IMR-90 (cell line): ENCODE data around the gene RALA. TPM values are rescaled to one million over a fixed set of nuclear protein-coding genes. Genes with fewer than 3 reads are reported as not detected.

ENCODE experiments used
- ATAC-seq: fragments of 200-7000 bp; cut with Tn5 transposase; 2 replicates; pipeline ENCODE4 v1.9.1; 2020; ENCODE audit warnings: low read depth, mild to moderate bottlenecking, moderate library complexity
- BruUV-seq: library from RNA; stranded (reverse); fragments of 400-500 nt; replicated peaks from 2 replicates; lab custom pipeline; 2021; lab: Mats Ljungman, UMichigan
- CTCF ChIA-PET: fragments of 300-600 bp; formaldehyde crosslinking; extraction: SDS; loops from one replicate; lab custom pipeline; 2021; ENCODE audit warnings: antibody characterized with exemption; lab: Yijun Ruan, JAX
- POLR2A ChIA-PET: fragments of 300-600 bp; sonication (Branson Sonifier 250); formaldehyde crosslinking; loops from one replicate; lab custom pipeline; 2022; ENCODE audit warnings: antibody characterized with exemption; ENCODE audit not compliant: unreplicated experiment; lab: Charles Lee
- DNase-seq: peaks from one replicate; pipeline ENCODE4 v3.0.0; 2013
- H2AFZ ChIP-seq: replicated peaks from 2 replicates; pipeline ENCODE3; 2013; ENCODE audit warnings: low read length, mild to moderate bottlenecking; ENCODE audit not compliant: poor library complexity
- H2AK5ac ChIP-seq: 2 replicates; pipeline ENCODE4 v1.6.1; 2013; ENCODE audit warnings: low read depth, low read length, inconsistent platforms
- H2AK9ac ChIP-seq: replicated peaks from 2 replicates; pipeline ENCODE3; 2013; ENCODE audit warnings: mild to moderate bottlenecking, low read depth, low read length, moderate library complexity; ENCODE audit not compliant: poor library complexity
- H2BK120ac ChIP-seq: 2 replicates; pipeline ENCODE4 v1.6.1; 2013; ENCODE audit warnings: low read depth, low read length, inconsistent platforms
- H2BK15ac ChIP-seq: 3 replicates; pipeline ENCODE4 v1.6.1; 2013; ENCODE audit warnings: low read depth, low read length, inconsistent platforms
- H2BK20ac ChIP-seq: 2 replicates; pipeline ENCODE4 v1.6.1; 2013; ENCODE audit warnings: low read depth, mild to moderate bottlenecking, inconsistent platforms, low read length, moderate library complexity
- H2BK5ac ChIP-seq: 2 replicates; pipeline ENCODE4 v1.6.1; 2013; ENCODE audit warnings: mild to moderate bottlenecking, low read depth, low read length, inconsistent platforms; ENCODE audit not compliant: poor library complexity, severe bottlenecking
- H3K14ac ChIP-seq: replicated peaks from 2 replicates; pipeline ENCODE4 v1.6.1; 2013; ENCODE audit warnings: low read depth, low read length, inconsistent platforms
- H3K18ac ChIP-seq: 2 replicates; pipeline ENCODE4 v1.6.1; 2013; ENCODE audit warnings: low read depth, low read length, control low read depth
- H3K23ac ChIP-seq: 2 replicates; pipeline ENCODE4 v1.6.1; 2013; ENCODE audit warnings: low read depth, low read length, inconsistent platforms
- H3K27ac ChIP-seq: 2 replicates; pipeline ENCODE4 v1.5.1; 2013; ENCODE audit warnings: mild to moderate bottlenecking, control low read depth, low read length; ENCODE audit not compliant: insufficient read depth
- H3K27me3 ChIP-seq: 2 replicates; pipeline ENCODE4 v1.6.1; 2013; ENCODE audit warnings: low read length; ENCODE audit not compliant: control insufficient read depth, insufficient read depth
- H3K36me3 ChIP-seq: 2 replicates; pipeline ENCODE4 v1.6.1; 2013; ENCODE audit warnings: low read length, mixed read lengths; ENCODE audit not compliant: control insufficient read depth, insufficient read depth
- H3K4ac ChIP-seq: 2 replicates; pipeline ENCODE4 v1.6.1; 2013; ENCODE audit warnings: low read depth, low read length, inconsistent platforms
- H3K4me1 ChIP-seq: 2 replicates; pipeline ENCODE4 v1.6.1; 2013; ENCODE audit warnings: low read length, mixed read lengths; ENCODE audit not compliant: control insufficient read depth, insufficient read depth
- H3K4me2 ChIP-seq: 2 replicates; pipeline ENCODE4 v1.6.1; 2013; ENCODE audit warnings: low read depth, mild to moderate bottlenecking, control low read depth, low read length, moderate library complexity
- H3K4me3 ChIP-seq: 2 replicates; pipeline ENCODE4 v1.5.1; 2013; ENCODE audit warnings: low read depth, mild to moderate bottlenecking, control low read depth, low read length, moderate library complexity; ENCODE audit not compliant: insufficient read depth
- H3K56ac ChIP-seq: 2 replicates; pipeline ENCODE4 v1.6.1; 2013; ENCODE audit warnings: low read length, inconsistent platforms; ENCODE audit not compliant: insufficient read depth; ENCODE audit errors: extremely low read depth
- H3K79me1 ChIP-seq, 2 experiments: 2 replicates each; pipeline ENCODE4 v1.6.1; 2013; ENCODE audit warnings: low read length in 2 of 2, inconsistent platforms in 1 of 2, low read depth in 1 of 2
- H3K9ac ChIP-seq: 2 replicates; pipeline ENCODE4 v1.6.1; 2013; ENCODE audit warnings: low read depth, low read length, control low read depth
- H3K9me1 ChIP-seq: 2 replicates; pipeline ENCODE4 v1.6.1; 2013; ENCODE audit warnings: low read length, inconsistent platforms; ENCODE audit not compliant: insufficient read depth
- H3K9me3 ChIP-seq: 2 replicates; pipeline ENCODE4 v1.6.1; 2013; ENCODE audit warnings: low read length; ENCODE audit not compliant: control insufficient read depth, insufficient read depth
- H4K20me1 ChIP-seq: 2 replicates; pipeline ENCODE4 v1.6.1; 2013; ENCODE audit warnings: low read length, inconsistent platforms; ENCODE audit not compliant: insufficient read depth
- H4K5ac ChIP-seq: 2 replicates; pipeline ENCODE4 v1.6.1; 2013; ENCODE audit warnings: mild to moderate bottlenecking, low read depth, low read length, control low read depth
- H4K8ac ChIP-seq, 2 experiments: 2 replicates each; pipeline ENCODE4 v1.6.1; 2013; ENCODE audit warnings: low read depth in 2 of 2, low read length in 2 of 2, control low read depth in 1 of 2, inconsistent platforms in 1 of 2
- H4K91ac ChIP-seq: 2 replicates; pipeline ENCODE4 v1.6.1; 2013; ENCODE audit warnings: low read depth, low read length, inconsistent platforms; ENCODE audit not compliant: insufficient read depth
- BHLHE40 ChIP-seq: fragments of 150-350 bp; IDR thresholded peaks from 2 replicates; pipeline ENCODE4 v1.6.1; 2016; ENCODE audit warnings: mild to moderate bottlenecking, low read depth, low read length
- CEBPB ChIP-seq: IDR thresholded peaks from 2 replicates; pipeline ENCODE4 v1.6.1; 2012; ENCODE audit warnings: low read depth, low read length, improper control_type of control experiment
- CHD1 ChIP-seq: IDR thresholded peaks from 2 replicates; pipeline ENCODE4 v1.6.1; 2012; ENCODE audit warnings: low read depth, low read length, improper control_type of control experiment
- FOS ChIP-seq: fragments of 150-350 bp; IDR thresholded peaks from 2 replicates; pipeline ENCODE4 v1.6.1; 2016; ENCODE audit warnings: low read depth, low read length
- MAFK ChIP-seq: IDR thresholded peaks from 2 replicates; pipeline ENCODE4 v1.6.1; 2012; ENCODE audit warnings: low read depth, low read length, improper control_type of control experiment
- MAZ ChIP-seq: IDR thresholded peaks from 2 replicates; pipeline ENCODE4 v1.6.1; 2012; ENCODE audit warnings: low read depth, mild to moderate bottlenecking, low read length, improper control_type of control experiment, moderate library complexity, borderline replicate concordance
- MXI1 ChIP-seq: IDR thresholded peaks from 2 replicates; pipeline ENCODE4 v1.6.1; 2012; ENCODE audit warnings: low read depth, mild to moderate bottlenecking, low read length, moderate library complexity, borderline replicate concordance
- POLR2A ChIP-seq: IDR thresholded peaks from 2 replicates; pipeline ENCODE4 v1.6.1; 2012; ENCODE audit warnings: mild to moderate bottlenecking, low read depth, low read length
- RFX5 ChIP-seq: IDR thresholded peaks from 2 replicates; pipeline ENCODE4 v1.8.0; 2012; ENCODE audit warnings: low read depth, mild to moderate bottlenecking, low read length, moderate library complexity
- SMC3 ChIP-seq: fragments of 150-350 bp; IDR thresholded peaks from 2 replicates; pipeline ENCODE4 v1.6.1; 2016; ENCODE audit warnings: low read depth, mild to moderate bottlenecking, antibody characterized with exemption, low read length, moderate library complexity
- WGBS, 2 experiments: methylation state at CpG; one replicate each; pipeline versions ENCODE4 v1.1.5 to v1.1.7; 2013; ENCODE audit warnings: missing lambda C conversion rate in 2 of 2; ENCODE audit not compliant: insufficient read length in 1 of 2; ENCODE audit errors: extremely low coverage in 2 of 2; 5-methylcytosine and 5-hydroxymethylcytosine counted together
- dilution Hi-C: fragments of 300-500 bp; cut with HindIII; formaldehyde crosslinking; loops from one replicate; pipeline ENCODE4 v1.14.3; 2018; ENCODE audit warnings: low sequenced_read_pairs; ENCODE audit not compliant: unreplicated experiment
- in situ Hi-C: fragments of 300-500 bp; cut with MboI; formaldehyde crosslinking; loops from 3 replicates; pipeline ENCODE4 v1.14.3; 2019; ENCODE audit warnings: low sequenced_read_pairs, inconsistent platforms, mixed read lengths
- intact Hi-C: fragments of 100-400 bp; cut with micrococcal nuclease; formaldehyde crosslinking; loops from 2 replicates; pipeline ENCODE4 v1.10.0; 2022
- polyA plus RNA-seq, 3 experiments: library from polyadenylated mRNA; depleted of rRNA; stranded (reverse); fragments of >200 nt; gene quantifications; 2 replicates each; pipeline ENCODE4 v1.2.3, GENCODE V29; 2012; ENCODE audit warnings: low replicate concordance in 1 of 3
- total RNA-seq: library from RNA; depleted of rRNA; stranded (reverse); fragments of >200 nt; gene quantifications from 2 replicates; pipeline ENCODE4 v1.2.3, GENCODE V29; 2012
- TF ChIP-seq, protein P1 (sequence below): conservative IDR thresholded peaks from 2 replicates; pipeline ENCODE4 v1.5.1; 2012; ENCODE audit warnings: mild to moderate bottlenecking, low read depth, low read length, improper control_type of control experiment
- TF ChIP-seq, protein P2 (sequence below): fragments of 150-350 bp; IDR thresholded peaks from 2 replicates; pipeline ENCODE4 v1.6.1; 2017; ENCODE audit warnings: mild to moderate bottlenecking, antibody characterized with exemption, low read length, low read depth
- TF ChIP-seq, protein P3 (sequence below): fragments of 150-350 bp; IDR thresholded peaks from 2 replicates; pipeline ENCODE4 v1.6.1; 2016; ENCODE audit warnings: low read depth, mild to moderate bottlenecking, low read length, moderate library complexity, borderline replicate concordance

Gene RALA
- total and polyA plus RNA-seq, 2 of the 4 experiments (the other 2 are of a cell fraction) = 7.7 to 20.5 TPM

DNA sequence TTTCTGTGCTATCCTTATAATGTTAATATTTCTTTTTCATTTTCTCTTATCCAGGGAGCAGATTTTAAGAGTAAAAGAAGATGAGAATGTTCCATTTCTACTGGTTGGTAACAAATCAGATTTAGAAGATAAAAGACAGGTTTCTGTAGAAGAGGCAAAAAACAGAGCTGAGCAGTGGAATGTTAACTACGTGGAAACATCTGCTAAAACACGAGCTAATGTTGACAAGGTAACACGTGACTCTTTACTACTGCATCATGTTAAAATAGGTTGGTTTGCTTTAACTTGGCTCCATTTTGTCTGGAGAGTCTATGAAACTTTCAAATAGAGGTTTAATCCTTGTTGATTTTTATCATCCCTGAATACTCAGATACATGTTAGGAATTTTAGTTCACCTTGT, 73.3 kb downstream of the RALA start:
- Histone ChIP-seq H4K91ac (no peak overlapping the region), H3K27me3 (no peaks in the 10 kb centered on the region), H3K4ac (no peak overlapping the region), H2BK20ac (no peak overlapping the region), H3K27ac (no peak overlapping the region), H3K9me1 (peaks cover 4% of the 10 kb centered on the region; the same call in 1 of the 2 replicates), H3K36me3 (peaks cover 18% of the 10 kb centered on the region), H4K20me1 (peaks cover 4% of the 10 kb centered on the region; the same call in 1 of the 2 replicates), H2BK15ac (no peak overlapping the region), H3K23ac (no peak overlapping the region), H4K8ac (no peak overlapping the region), H3K4me3 (no peak overlapping the region), H2AFZ (no peak overlapping the region), H3K4me2 (no peak overlapping the region), H3K56ac (no peak overlapping the region), H3K9ac (no peak overlapping the region), H3K4me1 (peaks cover 6% of the 10 kb centered on the region), H3K79me1 (peaks cover 52 to 64% of the 10 kb centered on the region in 2 experiments), H3K9me3 (no peaks in the 10 kb centered on the region), H4K5ac (no peak overlapping the region), H3K14ac (no peak overlapping the region), H2BK120ac (no peak overlapping the region), H2BK5ac (no peak overlapping the region), H3K18ac (no peak overlapping the region), H2AK9ac (no peak overlapping the region), H2AK5ac (no peak overlapping the region)
- ChIA-PET POLR2A (no interaction called here), CTCF (interaction anchor here (0.7 kb wide), 1 partner anchor 76 kb away, joined by 3 read pairs; no protein-coding TSS in a partner anchor)
- DNase-seq (no peak), ATAC-seq (no peak)
- dilution Hi-C loops = no loop called here
- in situ Hi-C loops = no loop called here
- no CpG with 5 or more reads among the region's 3 CpGs for WGBS, 2 experiments
- intact Hi-C loops = no loop called here
- TF ChIP-seq RFX5 (no peak), MAFK (no peak), SMC3 (no peak), BHLHE40 (no peak), MXI1 (no peak), POLR2A (no peak), FOS (no peak), MAZ (no peak), CEBPB (no peak), CHD1 (no peak)
- TF ChIP-seq, protein P1, sequence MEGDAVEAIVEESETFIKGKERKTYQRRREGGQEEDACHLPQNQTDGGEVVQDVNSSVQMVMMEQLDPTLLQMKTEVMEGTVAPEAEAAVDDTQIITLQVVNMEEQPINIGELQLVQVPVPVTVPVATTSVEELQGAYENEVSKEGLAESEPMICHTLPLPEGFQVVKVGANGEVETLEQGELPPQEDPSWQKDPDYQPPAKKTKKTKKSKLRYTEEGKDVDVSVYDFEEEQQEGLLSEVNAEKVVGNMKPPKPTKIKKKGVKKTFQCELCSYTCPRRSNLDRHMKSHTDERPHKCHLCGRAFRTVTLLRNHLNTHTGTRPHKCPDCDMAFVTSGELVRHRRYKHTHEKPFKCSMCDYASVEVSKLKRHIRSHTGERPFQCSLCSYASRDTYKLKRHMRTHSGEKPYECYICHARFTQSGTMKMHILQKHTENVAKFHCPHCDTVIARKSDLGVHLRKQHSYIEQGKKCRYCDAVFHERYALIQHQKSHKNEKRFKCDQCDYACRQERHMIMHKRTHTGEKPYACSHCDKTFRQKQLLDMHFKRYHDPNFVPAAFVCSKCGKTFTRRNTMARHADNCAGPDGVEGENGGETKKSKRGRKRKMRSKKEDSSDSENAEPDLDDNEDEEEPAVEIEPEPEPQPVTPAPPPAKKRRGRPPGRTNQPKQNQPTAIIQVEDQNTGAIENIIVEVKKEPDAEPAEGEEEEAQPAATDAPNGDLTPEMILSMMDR = no peak
- TF ChIP-seq, protein P2, sequence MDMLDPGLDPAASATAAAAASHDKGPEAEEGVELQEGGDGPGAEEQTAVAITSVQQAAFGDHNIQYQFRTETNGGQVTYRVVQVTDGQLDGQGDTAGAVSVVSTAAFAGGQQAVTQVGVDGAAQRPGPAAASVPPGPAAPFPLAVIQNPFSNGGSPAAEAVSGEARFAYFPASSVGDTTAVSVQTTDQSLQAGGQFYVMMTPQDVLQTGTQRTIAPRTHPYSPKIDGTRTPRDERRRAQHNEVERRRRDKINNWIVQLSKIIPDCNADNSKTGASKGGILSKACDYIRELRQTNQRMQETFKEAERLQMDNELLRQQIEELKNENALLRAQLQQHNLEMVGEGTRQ = no peak
- TF ChIP-seq, protein P3, sequence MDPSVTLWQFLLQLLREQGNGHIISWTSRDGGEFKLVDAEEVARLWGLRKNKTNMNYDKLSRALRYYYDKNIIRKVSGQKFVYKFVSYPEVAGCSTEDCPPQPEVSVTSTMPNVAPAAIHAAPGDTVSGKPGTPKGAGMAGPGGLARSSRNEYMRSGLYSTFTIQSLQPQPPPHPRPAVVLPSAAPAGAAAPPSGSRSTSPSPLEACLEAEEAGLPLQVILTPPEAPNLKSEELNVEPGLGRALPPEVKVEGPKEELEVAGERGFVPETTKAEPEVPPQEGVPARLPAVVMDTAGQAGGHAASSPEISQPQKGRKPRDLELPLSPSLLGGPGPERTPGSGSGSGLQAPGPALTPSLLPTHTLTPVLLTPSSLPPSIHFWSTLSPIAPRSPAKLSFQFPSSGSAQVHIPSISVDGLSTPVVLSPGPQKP = no peak
- BruUV-seq = no TSS peak
